GM19043 (cell line): Measurements from ENCODE around the gene THSD7B.

Source experiments
- ATAC-seq: cut with Tn5 transposase; IDR thresholded peaks from one replicate; pipeline ENCODE4 v1.9.1; 2021; ENCODE audit warnings: low read depth; ENCODE audit not compliant: unreplicated experiment

Gene THSD7B

DNA sequence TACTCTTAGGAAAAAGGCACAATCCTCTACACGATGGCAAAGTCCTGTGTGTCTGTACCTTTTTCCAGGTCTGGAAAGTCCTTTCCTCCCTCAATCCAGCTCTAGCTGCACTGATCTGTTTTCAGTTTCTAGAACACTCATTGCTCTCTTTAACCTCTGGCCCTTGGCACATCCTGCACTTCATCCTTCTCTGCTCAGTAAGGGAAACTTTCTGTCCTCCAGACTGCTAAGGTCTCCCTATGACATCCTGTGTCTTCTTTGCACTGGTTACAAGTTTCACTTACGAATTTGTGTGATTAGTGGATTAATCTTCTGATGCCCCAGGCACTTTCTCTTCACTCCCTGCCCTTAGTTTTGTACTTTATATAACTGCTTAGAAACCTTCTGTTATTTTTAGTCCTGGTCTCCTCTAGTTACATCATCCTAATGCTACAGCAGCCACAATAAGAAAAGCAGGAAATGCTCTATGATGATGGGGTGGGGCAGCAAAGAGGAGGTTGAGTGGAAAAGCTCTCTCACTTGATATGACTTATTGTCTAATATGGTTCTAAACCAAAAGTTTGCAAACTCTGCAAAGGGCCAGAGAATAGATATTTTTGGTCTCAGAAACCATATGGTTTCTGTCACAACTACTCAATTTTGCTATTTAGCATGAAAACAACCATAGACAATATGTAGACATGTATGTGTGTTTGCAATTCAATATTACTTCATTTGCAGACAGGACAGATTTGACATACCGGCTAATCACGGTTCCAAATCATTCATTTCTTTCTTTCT, 568.2 kb downstream of the THSD7B start:
- ATAC-seq = no peak

DNA sequence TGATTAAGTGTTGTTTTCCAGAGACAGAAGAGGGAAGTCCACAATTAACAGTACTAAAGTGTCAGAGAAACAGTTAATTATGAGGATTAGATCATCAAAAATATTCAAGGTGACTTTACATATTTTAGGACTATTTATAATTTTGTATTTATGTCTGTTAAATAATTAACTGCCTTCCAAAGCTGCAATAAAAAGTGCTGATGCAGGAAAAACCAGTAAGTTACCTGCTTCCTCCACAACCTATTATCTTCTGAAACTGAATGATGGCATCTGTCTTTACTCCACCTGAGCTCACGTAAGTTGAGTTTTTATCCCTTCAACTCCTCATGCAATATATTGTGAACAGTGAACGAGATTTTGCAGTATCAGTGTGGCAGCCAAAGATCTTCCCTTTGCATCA, 570.7 kb downstream of the THSD7B start:
- no peak for ATAC-seq

DNA sequence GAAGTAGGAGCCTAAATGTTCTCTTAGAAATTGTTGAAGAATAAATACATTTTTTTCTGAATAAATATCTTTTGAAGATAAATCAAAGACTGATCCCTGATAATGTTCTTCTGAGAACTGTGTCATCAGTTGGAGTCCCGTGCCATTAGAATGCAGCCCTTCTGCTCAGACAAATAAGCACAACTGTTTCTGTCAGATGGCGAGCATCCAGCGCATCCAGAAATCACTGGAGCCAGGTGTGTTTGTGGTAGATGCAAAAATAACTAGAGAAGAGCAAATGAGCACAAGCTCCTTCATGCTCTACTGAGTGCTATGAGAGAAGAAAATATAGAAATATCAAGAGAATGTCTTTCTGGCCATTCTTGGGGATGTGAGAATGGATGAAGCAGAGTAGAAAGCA, 573.7 kb downstream of the THSD7B start:
- no peak for ATAC-seq

DNA sequence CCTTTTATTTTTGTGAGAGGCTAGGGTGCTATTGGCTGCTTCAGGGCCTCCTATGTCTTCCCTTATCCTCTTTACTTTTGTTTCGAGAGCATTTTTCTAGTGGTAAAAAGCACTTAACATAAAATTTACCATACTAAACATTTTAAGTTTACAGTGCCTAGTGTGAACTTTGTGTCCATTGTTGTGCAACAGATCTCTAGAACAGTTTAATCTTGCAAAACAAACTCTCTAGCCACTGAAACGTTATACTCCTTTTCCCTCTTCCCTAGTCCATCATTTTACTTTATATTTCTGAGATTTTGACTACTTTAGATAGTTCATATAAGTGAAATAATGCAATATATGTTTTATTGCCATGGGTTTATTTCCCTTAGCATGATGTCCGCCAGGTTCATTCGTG, 580.6 kb downstream of the THSD7B start:
- no peak for ATAC-seq

GRCh38 chr2:137348301-137348700, 583.0 kb downstream of the THSD7B start:
- ATAC-seq = no peak

GRCh38 chr2:137357634-137358033, 592.3 kb downstream of the THSD7B start:
- ATAC-seq = no peak

GRCh38 chr2:137367361-137367760, 602.0 kb downstream of the THSD7B start:
- no peak for ATAC-seq

GRCh38 chr2:137369106-137369505, 603.8 kb downstream of the THSD7B start:
- no peak for ATAC-seq

DNA sequence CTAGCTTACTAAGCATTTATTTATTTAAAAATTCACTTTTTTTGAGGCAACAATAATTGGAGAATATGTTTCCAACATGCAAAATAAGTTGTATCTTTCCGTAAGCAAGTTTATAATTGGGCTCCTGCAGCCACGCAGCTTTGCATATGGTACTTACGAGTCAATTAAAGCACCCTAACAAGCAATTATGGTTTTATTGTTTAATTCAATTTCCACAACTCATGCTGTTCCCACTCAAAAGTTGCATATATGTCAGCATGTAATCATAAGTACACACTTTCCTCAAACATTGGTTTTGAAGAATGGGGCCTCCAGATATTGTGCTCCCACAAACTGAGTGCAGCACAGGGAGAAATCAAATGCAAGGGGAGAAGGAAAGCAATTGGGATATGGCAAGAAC, 613.8 kb downstream of the THSD7B start:
- ATAC-seq = no peak

GRCh38 chr2:137380610-137381009, 615.3 kb downstream of the THSD7B start:
- ATAC-seq = no peak

GRCh38 chr2:137381731-137382130, 616.4 kb downstream of the THSD7B start:
- no peak for ATAC-seq

- no peak for ATAC-seq
Observed at GRCh38 chr2:137383391-137383790, 618.0 kb downstream of the THSD7B start.

- no peak for ATAC-seq
Observed at GRCh38 chr2:137387044-137387443, 621.7 kb downstream of the THSD7B start.

DNA sequence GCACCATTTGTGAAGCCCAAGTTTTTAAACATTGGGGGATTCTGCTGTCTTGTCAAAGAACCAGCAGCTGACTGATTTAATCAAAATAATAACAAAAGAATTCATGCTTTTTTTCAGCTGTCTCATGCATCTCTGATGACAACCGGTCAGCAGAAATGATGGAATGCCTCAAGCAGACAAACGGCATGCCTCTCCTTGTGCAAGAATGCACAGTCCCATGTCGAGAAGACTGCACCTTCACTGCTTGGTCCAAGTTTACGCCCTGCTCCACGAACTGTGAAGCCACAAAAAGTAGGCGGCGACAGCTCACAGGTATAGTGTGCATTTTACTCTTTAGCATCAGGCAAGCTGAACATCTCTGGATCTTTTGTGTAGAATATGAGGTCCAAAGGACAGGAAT, 640.2 kb downstream of the THSD7B start:
- no peak for ATAC-seq

- no peak for ATAC-seq
Observed at GRCh38 chr2:137411585-137411984, 646.2 kb downstream of the THSD7B start.

DNA sequence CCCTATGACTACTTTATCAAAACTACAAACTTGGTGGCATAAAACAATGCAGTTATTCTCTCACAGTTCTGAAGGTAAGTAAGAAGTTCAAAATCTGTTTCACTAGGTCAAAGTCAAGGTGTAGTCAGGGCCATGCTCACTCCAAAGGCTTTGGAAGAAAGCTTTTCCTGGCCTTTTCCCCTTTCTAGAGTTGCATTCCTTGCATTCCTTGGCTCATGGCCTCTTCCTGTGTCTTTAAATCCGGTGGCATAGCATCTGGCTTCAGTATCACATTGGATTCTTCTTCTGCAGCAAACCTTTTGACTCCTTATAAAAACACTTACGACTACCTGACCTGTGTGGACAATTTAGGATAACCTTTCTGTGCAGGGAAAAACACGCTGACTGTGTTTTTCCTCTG, 655.4 kb downstream of the THSD7B start:
- ATAC-seq = no peak

- no peak for ATAC-seq
Observed at GRCh38 chr2:137435162-137435561, 669.8 kb downstream of the THSD7B start.

DNA sequence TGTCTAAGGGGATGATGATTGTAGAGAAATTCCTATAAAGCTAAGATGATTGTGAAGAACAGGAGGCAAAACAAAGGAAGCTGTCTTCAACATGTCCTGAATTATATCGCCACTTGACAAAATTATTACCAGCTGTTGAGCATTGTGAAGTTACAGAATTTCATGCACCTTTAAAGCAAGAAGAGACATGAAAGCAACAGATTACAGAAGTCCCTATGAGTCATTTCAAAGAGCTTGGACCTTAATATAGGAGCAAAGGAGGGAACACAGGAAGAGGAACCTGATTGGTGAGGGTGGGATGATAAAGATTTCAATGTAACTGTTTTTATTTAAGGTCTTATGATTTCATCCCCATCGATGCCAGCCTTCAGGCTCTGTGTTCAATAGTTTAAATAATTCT, 672.0 kb downstream of the THSD7B start:
- no peak for ATAC-seq

- no peak for ATAC-seq
Observed at GRCh38 chr2:137444970-137445369, 679.6 kb downstream of the THSD7B start.

GRCh38 chr2:137449454-137449853, 684.1 kb downstream of the THSD7B start:
- ATAC-seq = no peak

GRCh38 chr2:137454886-137455285, 689.5 kb downstream of the THSD7B start:
- ATAC-seq = no peak

GRCh38 chr2:137467246-137467862, 702.0 kb downstream of the THSD7B start:
- no peak for ATAC-seq
